Astrocyte (in vitro differentiated cells and primary cell): ENCODE measurements around the gene ELF1.

Experiments used
- EZH2 ChIP-seq: IDR thresholded peaks from 2 replicates; pipeline ENCODE4 v1.6.1; 2012; ENCODE audit warnings: mild to moderate bottlenecking, low read length, inconsistent platforms; ENCODE audit not compliant: insufficient read depth
- TF ChIP-seq, protein P1 (sequence below): IDR thresholded peaks from 2 replicates; pipeline ENCODE4 v1.5.1; 2011; ENCODE audit warnings: low read depth, mild to moderate bottlenecking, inconsistent platforms, low read length, moderate library complexity; ENCODE audit not compliant: insufficient read depth

DNA sequence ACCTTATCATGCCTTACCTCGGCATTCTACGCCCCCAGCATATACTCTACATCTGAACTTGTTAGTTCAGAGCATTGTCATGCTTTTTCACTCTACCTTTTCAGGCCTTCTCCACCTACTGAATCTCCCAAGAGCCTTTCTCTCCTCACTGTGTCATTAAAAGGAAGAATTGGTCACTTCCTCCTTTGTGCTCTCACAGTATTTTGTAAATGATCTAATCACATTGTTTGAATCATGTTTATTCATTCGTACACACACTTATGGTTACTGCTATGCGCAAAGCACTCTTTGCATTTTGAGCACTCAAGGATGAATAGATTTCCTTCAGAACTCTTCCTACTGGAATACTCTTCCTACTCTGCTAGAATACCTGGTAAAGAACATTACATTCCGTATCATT lies 15.8 kb upstream of the ELF1 start:
- TF ChIP-seq EZH2 = no peak
- TF ChIP-seq, protein P1, sequence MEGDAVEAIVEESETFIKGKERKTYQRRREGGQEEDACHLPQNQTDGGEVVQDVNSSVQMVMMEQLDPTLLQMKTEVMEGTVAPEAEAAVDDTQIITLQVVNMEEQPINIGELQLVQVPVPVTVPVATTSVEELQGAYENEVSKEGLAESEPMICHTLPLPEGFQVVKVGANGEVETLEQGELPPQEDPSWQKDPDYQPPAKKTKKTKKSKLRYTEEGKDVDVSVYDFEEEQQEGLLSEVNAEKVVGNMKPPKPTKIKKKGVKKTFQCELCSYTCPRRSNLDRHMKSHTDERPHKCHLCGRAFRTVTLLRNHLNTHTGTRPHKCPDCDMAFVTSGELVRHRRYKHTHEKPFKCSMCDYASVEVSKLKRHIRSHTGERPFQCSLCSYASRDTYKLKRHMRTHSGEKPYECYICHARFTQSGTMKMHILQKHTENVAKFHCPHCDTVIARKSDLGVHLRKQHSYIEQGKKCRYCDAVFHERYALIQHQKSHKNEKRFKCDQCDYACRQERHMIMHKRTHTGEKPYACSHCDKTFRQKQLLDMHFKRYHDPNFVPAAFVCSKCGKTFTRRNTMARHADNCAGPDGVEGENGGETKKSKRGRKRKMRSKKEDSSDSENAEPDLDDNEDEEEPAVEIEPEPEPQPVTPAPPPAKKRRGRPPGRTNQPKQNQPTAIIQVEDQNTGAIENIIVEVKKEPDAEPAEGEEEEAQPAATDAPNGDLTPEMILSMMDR = no peak
